Breast epithelium (tissue), 3 donors: ENCODE data around the gene SLC37A1.

Source experiments
- CTCF ChIP-seq, 3 donors: fragments of 450-650 bp; IDR thresholded peaks; one replicate each; pipeline ENCODE4 v1.5.1; 2016 to 2017; ENCODE audit warnings: antibody characterized with exemption in 3 of 3, mild to moderate bottlenecking in 3 of 3, moderate library complexity in 3 of 3
- POLR2A ChIP-seq: fragments of 450-650 bp; IDR thresholded peaks from one replicate; pipeline ENCODE4 v1.6.1; 2016; ENCODE audit warnings: antibody characterized with exemption, mild to moderate bottlenecking, moderate library complexity
- POLR2AphosphoS5 ChIP-seq, 3 donors: sonication (generic); formaldehyde crosslinking; IDR thresholded peaks; one replicate each; pipeline ENCODE4 v1.6.1; 2017; ENCODE audit warnings: antibody characterized with exemption in 3 of 3

- TF ChIP-seq POLR2A (no peak), CTCF (IDR thresholded peaks at IDR 0.05) (no peak), POLR2AphosphoS5 (IDR thresholded peaks at IDR 0.05) (no peak)
Measured at GRCh38 chr21:42539931-42540343, 26.3 kb downstream of the SLC37A1 start.
